H1 (cell line): ENCODE measurements around the gene ZNF837. TPM values are rescaled to one million over a fixed set of nuclear protein-coding genes. Genes with fewer than 3 reads are reported as not detected.

ENCODE experiments used
- BACH1 ChIP-seq: IDR thresholded peaks from 2 replicates; pipeline ENCODE4 v1.6.1; 2012; ENCODE audit warnings: low read length, improper control_type of control experiment
- CEBPB ChIP-seq: IDR thresholded peaks from 2 replicates; pipeline ENCODE4 v1.6.1; 2012; ENCODE audit warnings: low read depth, low read length
- HDAC2 ChIP-seq, 2 experiments: fragments of 300-600 bp in 1 of 2; sonication (generic) in 1 of 2; IDR thresholded peaks; 2 replicates each; pipeline ENCODE4 v1.6.1; 2011 to 2012; ENCODE audit warnings: low read depth in 2 of 2, low read length in 2 of 2, mild to moderate bottlenecking in 2 of 2, moderate library complexity in 2 of 2, borderline replicate concordance in 1 of 2, inconsistent platforms in 1 of 2
- NANOG ChIP-seq: IDR thresholded peaks from 2 replicates; pipeline ENCODE4 v1.6.1; 2011; ENCODE audit warnings: low read length, low read depth, mild to moderate bottlenecking, inconsistent platforms; ENCODE audit not compliant: insufficient read depth, poor library complexity, severe bottlenecking
- POLR2A ChIP-seq, 2 experiments: IDR thresholded peaks; 1 replicate in 1 of 2; 2 replicates in 1 of 2; pipeline ENCODE4 v1.6.1; 2011; ENCODE audit warnings: low read depth in 2 of 2, low read length in 2 of 2, mild to moderate bottlenecking in 2 of 2; ENCODE audit errors: control extremely low read depth in 1 of 2
- SP1 ChIP-seq: IDR thresholded peaks from 2 replicates; pipeline ENCODE4 v1.6.1; 2011; ENCODE audit warnings: low read depth, low read length
- TBP ChIP-seq: IDR thresholded peaks from 2 replicates; pipeline ENCODE4 v1.6.1; 2011; ENCODE audit warnings: low read depth, low read length, improper control_type of control experiment
- TEAD4 ChIP-seq: IDR thresholded peaks from 2 replicates; pipeline ENCODE4 v1.6.1; 2012; ENCODE audit warnings: low read depth, low read length, inconsistent platforms, mixed read lengths
- ZNF274 ChIP-seq: IDR thresholded peaks from 2 replicates; pipeline ENCODE4 v1.7.0; 2012; ENCODE audit warnings: low read length, borderline replicate concordance; ENCODE audit errors: extremely low read depth
- polyA plus RNA-seq, 7 experiments: library from polyadenylated mRNA; depleted of rRNA in 3 of 7; stranded (reverse) in 5 of 7; unstranded in 2 of 7; fragments of >200 nt in 5 of 7; fragments of 200-250 nt in 2 of 7; gene quantifications; 1 replicate in 5 of 7; 2 replicates in 1 of 7; 4 replicates in 1 of 7; pipeline versions ENCODE4 v1.2.1 to v1.2.3, GENCODE V29; 2011 to 2013; ENCODE audit warnings: missing spikeins in 2 of 7, mixed read lengths in 2 of 7
- total RNA-seq: library from RNA; stranded (reverse); fragmentation: NEBNext Ultra II Directional; extraction: Animal tissue kit (Norgen Biotek cat#: 25700); gene quantifications from 2 replicates; pipeline ENCODE4 v1.2.1, GENCODE V29; 2021

The ZNF837 gene
- total and polyA plus RNA-seq, 2 of the 8 experiments (the other 6 are each of a cell fraction or from before 2014, with no cell fraction given) = 1.9 to 3.3 TPM

DNA sequence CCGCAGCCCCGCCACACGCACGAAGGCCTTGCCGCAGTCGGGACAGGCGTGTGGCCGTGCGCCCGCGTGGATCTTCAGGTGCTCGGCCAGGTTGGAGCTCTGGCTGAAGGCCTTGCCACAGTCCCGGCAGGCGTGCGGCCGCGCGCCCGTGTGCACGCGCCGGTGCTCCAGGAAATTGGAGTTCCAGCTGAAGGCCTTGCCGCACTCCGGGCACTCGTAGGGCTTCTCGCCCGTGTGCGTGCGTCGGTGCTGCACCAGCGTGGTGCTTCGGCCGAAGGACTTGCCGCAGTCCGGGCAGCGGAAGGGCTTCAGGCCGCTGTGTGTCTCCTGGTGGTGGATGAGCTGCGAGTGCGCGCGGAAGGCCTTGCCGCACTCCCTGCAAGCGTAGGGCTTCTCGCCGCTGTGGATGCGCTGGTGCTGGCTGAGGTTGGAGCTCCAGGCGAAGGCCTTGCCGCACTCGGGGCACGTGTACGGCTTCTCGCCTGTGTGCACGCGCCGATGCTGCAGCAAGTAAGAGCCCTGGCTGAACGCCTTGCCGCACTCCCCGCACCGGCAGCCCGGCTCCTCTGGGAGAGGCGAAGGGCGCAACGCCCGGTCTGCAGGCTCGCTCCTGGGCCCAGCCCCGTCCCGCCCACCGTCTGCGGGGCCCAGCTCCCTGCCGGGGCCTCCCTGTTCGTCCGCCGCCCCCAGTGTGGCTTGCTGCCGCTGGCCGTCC, 23.9 kb downstream of the ZNF837 start (continued):
- TF ChIP-seq ZNF274 (no peak), HDAC2 (IDR thresholded peaks at IDR 0.05; ENCODE audit: borderline replicate concordance in 1 of 2, low read depth in 2 of 2, low read length in 2 of 2) (no peak), POLR2A (IDR thresholded peaks at IDR 0.05; ENCODE audit: control extremely low read depth in 1 of 2, low read depth in 2 of 2, low read length in 2 of 2) (no peak), CEBPB (no peak), BACH1 (no peak), TBP (no peak), TEAD4 (no peak), NANOG (no peak), SP1 (no peak)
